ENCODE measurements around the gene ARFGAP1.

DNA sequence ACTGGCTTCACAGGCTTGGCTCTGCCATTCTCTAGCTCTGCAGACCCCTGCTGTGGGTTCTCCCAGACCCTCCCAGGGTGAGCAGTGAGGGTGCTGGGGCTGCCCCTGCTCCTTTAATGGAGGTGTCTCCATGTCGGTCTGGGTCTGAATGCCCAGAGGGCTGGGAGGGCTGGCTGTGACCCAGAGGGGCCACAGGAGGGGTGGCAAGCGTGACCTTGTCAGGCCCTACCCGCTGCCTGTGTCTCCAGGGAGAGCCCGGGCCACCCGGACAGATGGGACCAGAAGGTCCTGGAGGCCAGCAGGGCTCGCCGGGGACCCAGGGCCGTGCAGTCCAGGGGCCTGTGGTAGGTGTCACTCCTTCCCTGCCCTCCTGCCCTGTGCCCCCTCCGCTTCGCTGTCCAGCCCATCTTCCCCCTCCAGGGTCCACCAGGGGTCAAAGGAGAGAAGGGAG lies 52.4 kb downstream of the ARFGAP1 start:
- TF ChIP-seq, protein P1, sequence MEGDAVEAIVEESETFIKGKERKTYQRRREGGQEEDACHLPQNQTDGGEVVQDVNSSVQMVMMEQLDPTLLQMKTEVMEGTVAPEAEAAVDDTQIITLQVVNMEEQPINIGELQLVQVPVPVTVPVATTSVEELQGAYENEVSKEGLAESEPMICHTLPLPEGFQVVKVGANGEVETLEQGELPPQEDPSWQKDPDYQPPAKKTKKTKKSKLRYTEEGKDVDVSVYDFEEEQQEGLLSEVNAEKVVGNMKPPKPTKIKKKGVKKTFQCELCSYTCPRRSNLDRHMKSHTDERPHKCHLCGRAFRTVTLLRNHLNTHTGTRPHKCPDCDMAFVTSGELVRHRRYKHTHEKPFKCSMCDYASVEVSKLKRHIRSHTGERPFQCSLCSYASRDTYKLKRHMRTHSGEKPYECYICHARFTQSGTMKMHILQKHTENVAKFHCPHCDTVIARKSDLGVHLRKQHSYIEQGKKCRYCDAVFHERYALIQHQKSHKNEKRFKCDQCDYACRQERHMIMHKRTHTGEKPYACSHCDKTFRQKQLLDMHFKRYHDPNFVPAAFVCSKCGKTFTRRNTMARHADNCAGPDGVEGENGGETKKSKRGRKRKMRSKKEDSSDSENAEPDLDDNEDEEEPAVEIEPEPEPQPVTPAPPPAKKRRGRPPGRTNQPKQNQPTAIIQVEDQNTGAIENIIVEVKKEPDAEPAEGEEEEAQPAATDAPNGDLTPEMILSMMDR (IDR thresholded peaks at IDR 0.05), result no peak
- no peak for TF ChIP-seq POLR2A (IDR thresholded peaks at IDR 0.05)
